ENCODE results near the gene NBAS. TPM values are rescaled to one million over a fixed set of nuclear protein-coding genes. Genes with fewer than 3 reads are reported as not detected.

Gene NBAS
- polyA plus RNA-seq (2011; rRNA removed) (35.6 and 45.2 TPM in 2 replicates), polyA minus RNA-seq (2011; rRNA and poly(A)+ RNA removed) (67.2 and 92.9 TPM in 2 replicates)

- DNase-seq (ENCODE audit: low read depth) = peak; percentile 41
- H3K27me3 ChIP-seq (ENCODE audit: control insufficient read depth, insufficient read depth, low read length) = no peaks in the 10 kb centered on the region
- peak within 1 kb of the TSS; percentile 82 for H3K4me3 ChIP-seq (ENCODE audit: low read depth, low read length)
- H3K36me3 ChIP-seq (ENCODE audit: control insufficient read depth, insufficient read depth, low read length) = no peaks in the 10 kb centered on the region
- CTCF ChIA-PET = interaction anchor here (0.6 to 1.7 kb wide), 6 partner anchors 9 to 28 kb away, joined by 3 to 6 read pairs (median 3); no protein-coding TSS in a partner anchor
- no peak for TF ChIP-seq CTCF (IDR thresholded peaks at IDR 0.05; ENCODE audit: insufficient read depth, low read depth, low read length)
- POLR2A ChIA-PET = interaction anchor here (0.7 kb wide), 1 partner anchor 16 kb away, joined by 24 read pairs; no protein-coding TSS in a partner anchor
Observed at GRCh38 chr2:15560988-15561573, at the start of gene NBAS. Gene NBAS, minus strand, starts transcription at chr2:15561334. Its CDS starts 30 bp downstream, at chr2:15561304.

- CTCF ChIA-PET = no interaction called here
- H3K27me3 ChIP-seq (ENCODE audit: control insufficient read depth, insufficient read depth, low read length) = no peaks in the 10 kb centered on the region
- TF ChIP-seq CTCF (IDR thresholded peaks at IDR 0.05; ENCODE audit: insufficient read depth, low read depth, low read length) = no peak
- POLR2A ChIA-PET = no interaction called here
- no peak for DNase-seq (ENCODE audit: low read depth)
- peaks cover 9% of the 10 kb centered on the region for H3K36me3 ChIP-seq (ENCODE audit: control insufficient read depth, insufficient read depth, low read length)
- H3K4me3 ChIP-seq (ENCODE audit: low read depth, low read length) = no peak overlapping the region
Observed at GRCh38 chr2:15610430-15610952, 49.4 kb upstream of the NBAS start.

GRCh38 chr2:15609341-15610042, 48.4 kb upstream of the NBAS start:
- no peak for DNase-seq (ENCODE audit: low read depth)
- ChIA-PET CTCF (no interaction called here), POLR2A (no interaction called here)
- H3K27me3 ChIP-seq (ENCODE audit: control insufficient read depth, insufficient read depth, low read length) = no peaks in the 10 kb centered on the region
- no peak for TF ChIP-seq CTCF (IDR thresholded peaks at IDR 0.05; ENCODE audit: insufficient read depth, low read depth, low read length)
- no peak overlapping the region for H3K4me3 ChIP-seq (ENCODE audit: low read depth, low read length)
- peaks cover 18% of the 10 kb centered on the region for H3K36me3 ChIP-seq (ENCODE audit: control insufficient read depth, insufficient read depth, low read length)

- CTCF ChIA-PET = no interaction called here
- no peak for TF ChIP-seq CTCF (IDR thresholded peaks at IDR 0.05; ENCODE audit: insufficient read depth, low read depth, low read length)
- no peaks in the 10 kb centered on the region for H3K27me3 ChIP-seq (ENCODE audit: control insufficient read depth, insufficient read depth, low read length)
- POLR2A ChIA-PET = interaction anchor here (0.6 kb wide), 1 partner anchor 16 kb away, joined by 6 read pairs; no protein-coding TSS in a partner anchor
- no peak overlapping the region for H3K4me3 ChIP-seq (ENCODE audit: low read depth, low read length)
- peaks cover 18% of the 10 kb centered on the region for H3K36me3 ChIP-seq (ENCODE audit: control insufficient read depth, insufficient read depth, low read length)
- DNase-seq (ENCODE audit: low read depth) = no peak
Observed at GRCh38 chr2:15608392-15608761, 47.2 kb upstream of the NBAS start.

- POLR2A ChIA-PET = interaction anchor here (0.6 kb wide), 1 partner anchor 16 kb away, joined by 6 read pairs; no protein-coding TSS in a partner anchor
- Histone ChIP-seq H3K4me3 (ENCODE audit: low read depth, low read length) (no peak overlapping the region), H3K36me3 (ENCODE audit: control insufficient read depth, insufficient read depth, low read length) (peaks cover 20% of the 10 kb centered on the region), H3K27me3 (ENCODE audit: control insufficient read depth, insufficient read depth, low read length) (no peaks in the 10 kb centered on the region)
- CTCF ChIA-PET = no interaction called here
- TF ChIP-seq CTCF (IDR thresholded peaks at IDR 0.05; ENCODE audit: insufficient read depth, low read depth, low read length) = no peak
- no peak for DNase-seq (ENCODE audit: low read depth)
Observed at GRCh38 chr2:15607709-15608391, 46.7 kb upstream of the NBAS start.

Measured in BJ (cell line).